Measurements from ENCODE around the gene THEMIS.

Gene THEMIS

GRCh38 chr6:127864701-127865100 is 36.2 kb downstream of the THEMIS start:
- H3K36me3 Mint-ChIP-seq: no peaks in the 10 kb centered on the region
- peaks cover 2% of the 10 kb centered on the region for H3K27me3 Mint-ChIP-seq
- H3K4me1 Mint-ChIP-seq: no peaks in the 10 kb centered on the region
- H3K9me3 Mint-ChIP-seq: no peaks in the 10 kb centered on the region
- DNase-seq (ENCODE audit: low spot score in 2 of 2) (no peak), ATAC-seq (ENCODE audit: low read depth) (no peak)
- H3K27ac Mint-ChIP-seq: no peak overlapping the region
- no peak overlapping the region for H3K4me3 Mint-ChIP-seq

- H3K36me3 Mint-ChIP-seq: no peaks in the 10 kb centered on the region
Measured at GRCh38 chr6:127860723-127861122, 40.1 kb downstream of the THEMIS start.

GRCh38 chr6:127859956-127860355 is 40.9 kb downstream of the THEMIS start:
- H3K36me3 Mint-ChIP-seq: no peaks in the 10 kb centered on the region
- ATAC-seq (ENCODE audit: low read depth) (no peak), DNase-seq (ENCODE audit: low spot score in 2 of 2) (no peak)
- no peak overlapping the region for H3K4me3 Mint-ChIP-seq
- no peaks in the 10 kb centered on the region for H3K9me3 Mint-ChIP-seq
- H3K27me3 Mint-ChIP-seq: no peaks in the 10 kb centered on the region
- no peaks in the 10 kb centered on the region for H3K4me1 Mint-ChIP-seq
- H3K27ac Mint-ChIP-seq: no peak overlapping the region

More at GRCh38 chr6:127860723-127861122, 40.1 kb downstream of the THEMIS start:
- DNase-seq (ENCODE audit: low spot score in 2 of 2): no peak
- no peak overlapping the region for H3K27ac Mint-ChIP-seq
- no peaks in the 10 kb centered on the region for H3K9me3 Mint-ChIP-seq
- ATAC-seq (ENCODE audit: low read depth): no peak
- H3K27me3 Mint-ChIP-seq: no peaks in the 10 kb centered on the region
- H3K4me1 Mint-ChIP-seq: no peaks in the 10 kb centered on the region
- no peak overlapping the region for H3K4me3 Mint-ChIP-seq

- no peak for ATAC-seq (ENCODE audit: low read depth)
- Mint-ChIP-seq H3K27me3 (no peaks in the 10 kb centered on the region), H3K4me1 (no peaks in the 10 kb centered on the region), H3K9me3 (no peaks in the 10 kb centered on the region), H3K36me3 (no peaks in the 10 kb centered on the region), H3K4me3 (no peak overlapping the region), H3K27ac (no peak overlapping the region)
- no peak for DNase-seq (ENCODE audit: low spot score in 2 of 2)
Measured at GRCh38 chr6:127858727-127859391, 42.0 kb downstream of the THEMIS start.

GRCh38 chr6:127857051-127857637 is 43.7 kb downstream of the THEMIS start:
- H3K27ac Mint-ChIP-seq: no peak overlapping the region
- no peaks in the 10 kb centered on the region for H3K9me3 Mint-ChIP-seq
- DNase-seq (ENCODE audit: low spot score in 2 of 2): no peak
- no peaks in the 10 kb centered on the region for H3K36me3 Mint-ChIP-seq
- ATAC-seq (ENCODE audit: low read depth): no peak
- H3K4me1 Mint-ChIP-seq: no peaks in the 10 kb centered on the region
- no peak overlapping the region for H3K4me3 Mint-ChIP-seq
- no peaks in the 10 kb centered on the region for H3K27me3 Mint-ChIP-seq

- H3K36me3 Mint-ChIP-seq: no peaks in the 10 kb centered on the region
- H3K4me3 Mint-ChIP-seq: no peak overlapping the region
- ATAC-seq (ENCODE audit: low read depth): no peak
- H3K9me3 Mint-ChIP-seq: no peaks in the 10 kb centered on the region
- H3K27me3 Mint-ChIP-seq: no peaks in the 10 kb centered on the region
- no peak overlapping the region for H3K27ac Mint-ChIP-seq
- no peak for DNase-seq (ENCODE audit: low spot score in 2 of 2)
- H3K4me1 Mint-ChIP-seq: no peaks in the 10 kb centered on the region
Measured at GRCh38 chr6:127855542-127856159, 45.2 kb downstream of the THEMIS start.

GRCh38 chr6:127854009-127854408 is 46.8 kb downstream of the THEMIS start:
- H3K4me3 Mint-ChIP-seq: no peak overlapping the region
- DNase-seq (ENCODE audit: low spot score in 2 of 2) (no peak), ATAC-seq (ENCODE audit: low read depth) (no peak)
- no peaks in the 10 kb centered on the region for H3K9me3 Mint-ChIP-seq
- H3K4me1 Mint-ChIP-seq: no peaks in the 10 kb centered on the region
- no peaks in the 10 kb centered on the region for H3K36me3 Mint-ChIP-seq
- H3K27me3 Mint-ChIP-seq: no peaks in the 10 kb centered on the region
- H3K27ac Mint-ChIP-seq: no peak overlapping the region

GRCh38 chr6:127851197-127851596 is 49.7 kb downstream of the THEMIS start:
- Mint-ChIP-seq H3K27me3 (no peaks in the 10 kb centered on the region), H3K36me3 (no peaks in the 10 kb centered on the region), H3K27ac (no peak overlapping the region), H3K4me1 (no peaks in the 10 kb centered on the region), H3K9me3 (peaks cover 1% of the 10 kb centered on the region), H3K4me3 (no peak overlapping the region)
- ATAC-seq (ENCODE audit: low read depth) (no peak), DNase-seq (ENCODE audit: low spot score in 2 of 2) (no peak)

- Mint-ChIP-seq H3K27me3 (no peaks in the 10 kb centered on the region), H3K36me3 (no peaks in the 10 kb centered on the region), H3K4me3 (no peak overlapping the region), H3K4me1 (no peaks in the 10 kb centered on the region), H3K9me3 (peaks cover 1% of the 10 kb centered on the region), H3K27ac (no peak overlapping the region)
- ATAC-seq (ENCODE audit: low read depth): no peak
- DNase-seq (ENCODE audit: low spot score in 2 of 2): no peak
Measured at GRCh38 chr6:127845242-127845641, 55.6 kb downstream of the THEMIS start.

- H3K4me1 Mint-ChIP-seq: no peaks in the 10 kb centered on the region
- no peak for DNase-seq (ENCODE audit: low spot score in 2 of 2)
Measured at GRCh38 chr6:127844529-127844928, 56.3 kb downstream of the THEMIS start.

GRCh38 chr6:127843582-127843981 is 57.3 kb downstream of the THEMIS start:
- Mint-ChIP-seq H3K27ac (no peak overlapping the region), H3K36me3 (no peaks in the 10 kb centered on the region), H3K4me3 (no peak overlapping the region), H3K9me3 (peaks cover 1% of the 10 kb centered on the region), H3K4me1 (no peaks in the 10 kb centered on the region), H3K27me3 (no peaks in the 10 kb centered on the region)
- no peak for DNase-seq (ENCODE audit: low spot score in 2 of 2)
- no peak for ATAC-seq (ENCODE audit: low read depth)

More at GRCh38 chr6:127844529-127844928, 56.3 kb downstream of the THEMIS start:
- no peak for ATAC-seq (ENCODE audit: low read depth)
- Mint-ChIP-seq H3K27ac (no peak overlapping the region), H3K4me3 (no peak overlapping the region), H3K36me3 (no peaks in the 10 kb centered on the region), H3K9me3 (peaks cover 1% of the 10 kb centered on the region), H3K27me3 (no peaks in the 10 kb centered on the region)

GRCh38 chr6:127842562-127842961 is 58.3 kb downstream of the THEMIS start:
- H3K4me3 Mint-ChIP-seq: no peak overlapping the region
- DNase-seq (ENCODE audit: low spot score in 2 of 2) (no peak), ATAC-seq (ENCODE audit: low read depth) (no peak)
- H3K9me3 Mint-ChIP-seq: peaks cover 1% of the 10 kb centered on the region
- H3K27me3 Mint-ChIP-seq: no peaks in the 10 kb centered on the region
- no peaks in the 10 kb centered on the region for H3K36me3 Mint-ChIP-seq
- H3K4me1 Mint-ChIP-seq: no peaks in the 10 kb centered on the region
- no peak overlapping the region for H3K27ac Mint-ChIP-seq

GRCh38 chr6:127841811-127842210 is 59.0 kb downstream of the THEMIS start:
- Mint-ChIP-seq H3K9me3 (no peaks in the 10 kb centered on the region), H3K4me1 (no peaks in the 10 kb centered on the region), H3K27me3 (no peaks in the 10 kb centered on the region), H3K27ac (no peak overlapping the region), H3K36me3 (no peaks in the 10 kb centered on the region), H3K4me3 (no peak overlapping the region)
- DNase-seq (ENCODE audit: low spot score in 2 of 2) (no peak), ATAC-seq (ENCODE audit: low read depth) (no peak)

- Mint-ChIP-seq H3K27me3 (no peaks in the 10 kb centered on the region), H3K36me3 (no peaks in the 10 kb centered on the region), H3K27ac (no peak overlapping the region)
Measured at GRCh38 chr6:127834136-127834535, 66.7 kb downstream of the THEMIS start.

GRCh38 chr6:127833336-127833735 is 67.5 kb downstream of the THEMIS start:
- no peak for ATAC-seq (ENCODE audit: low read depth)
- Mint-ChIP-seq H3K27ac (no peak overlapping the region), H3K27me3 (no peaks in the 10 kb centered on the region), H3K9me3 (no peaks in the 10 kb centered on the region), H3K4me1 (no peaks in the 10 kb centered on the region), H3K36me3 (no peaks in the 10 kb centered on the region), H3K4me3 (no peak overlapping the region)
- DNase-seq (ENCODE audit: low spot score in 2 of 2): no peak

More at GRCh38 chr6:127834136-127834535, 66.7 kb downstream of the THEMIS start:
- no peak for DNase-seq (ENCODE audit: low spot score in 2 of 2)
- H3K4me3 Mint-ChIP-seq: no peak overlapping the region
- no peak for ATAC-seq (ENCODE audit: low read depth)
- H3K4me1 Mint-ChIP-seq: no peaks in the 10 kb centered on the region
- no peaks in the 10 kb centered on the region for H3K9me3 Mint-ChIP-seq

Measured in memory B cell (primary cell).